Activated effector memory CD4-positive, alpha-beta T cell treated with anti-CD3 and anti-CD28 coated beads, Interleukin-2, amount 50 U/mL, for 16 hours (primary cell): Measurements from ENCODE around the gene SLC11A2.
"Not testable (repeated sequence)": the region's sequence is repeated elsewhere in the genome, so short reads cannot be mapped to it uniquely, and the experiment has no call there.

Experiments used
- DNase-seq: peaks from one replicate; pipeline ENCODE4 v3.0.0-alpha.2; 2020

SLC11A2 gene

DNA sequence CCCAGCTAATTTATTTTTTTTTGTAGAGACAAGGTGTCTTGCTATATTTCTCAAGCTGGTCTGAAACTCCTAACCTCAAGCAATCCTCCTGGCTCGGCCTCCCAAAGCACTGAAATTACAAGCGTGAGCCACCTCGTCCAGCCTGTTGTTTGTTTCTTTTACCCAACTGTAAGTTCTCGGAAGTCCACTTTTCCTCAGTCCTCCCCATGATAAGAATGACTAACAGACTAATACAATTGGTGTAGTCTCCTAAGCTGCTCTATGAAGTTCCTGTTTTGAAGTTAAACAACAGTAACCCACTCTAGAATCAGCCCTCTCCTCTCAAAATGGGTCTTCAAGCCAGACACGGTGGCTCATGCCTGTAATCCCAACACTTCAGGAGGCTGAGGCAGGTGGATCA, 37.3 kb downstream of the SLC11A2 start:
- DNase-seq = no peak

DNA sequence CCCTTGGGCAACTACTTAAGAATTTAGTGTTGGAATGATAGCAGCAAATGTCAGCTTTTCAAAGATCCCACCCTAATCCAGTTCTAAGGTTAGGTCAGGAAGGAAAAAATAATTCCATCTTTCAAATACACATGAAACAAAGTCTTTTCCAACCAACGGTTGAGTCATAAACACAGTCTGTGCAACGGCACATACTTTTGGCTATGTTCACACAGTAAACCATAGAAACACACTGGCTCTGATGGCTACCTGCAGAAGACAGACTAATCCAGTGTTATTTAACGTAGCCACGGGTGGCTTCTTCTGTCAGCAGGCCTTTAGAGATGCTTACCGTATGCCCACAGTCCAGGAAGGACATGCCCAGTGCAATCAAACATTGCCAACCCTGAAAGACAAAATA, 38.1 kb downstream of the SLC11A2 start:
- no peak for DNase-seq

DNA sequence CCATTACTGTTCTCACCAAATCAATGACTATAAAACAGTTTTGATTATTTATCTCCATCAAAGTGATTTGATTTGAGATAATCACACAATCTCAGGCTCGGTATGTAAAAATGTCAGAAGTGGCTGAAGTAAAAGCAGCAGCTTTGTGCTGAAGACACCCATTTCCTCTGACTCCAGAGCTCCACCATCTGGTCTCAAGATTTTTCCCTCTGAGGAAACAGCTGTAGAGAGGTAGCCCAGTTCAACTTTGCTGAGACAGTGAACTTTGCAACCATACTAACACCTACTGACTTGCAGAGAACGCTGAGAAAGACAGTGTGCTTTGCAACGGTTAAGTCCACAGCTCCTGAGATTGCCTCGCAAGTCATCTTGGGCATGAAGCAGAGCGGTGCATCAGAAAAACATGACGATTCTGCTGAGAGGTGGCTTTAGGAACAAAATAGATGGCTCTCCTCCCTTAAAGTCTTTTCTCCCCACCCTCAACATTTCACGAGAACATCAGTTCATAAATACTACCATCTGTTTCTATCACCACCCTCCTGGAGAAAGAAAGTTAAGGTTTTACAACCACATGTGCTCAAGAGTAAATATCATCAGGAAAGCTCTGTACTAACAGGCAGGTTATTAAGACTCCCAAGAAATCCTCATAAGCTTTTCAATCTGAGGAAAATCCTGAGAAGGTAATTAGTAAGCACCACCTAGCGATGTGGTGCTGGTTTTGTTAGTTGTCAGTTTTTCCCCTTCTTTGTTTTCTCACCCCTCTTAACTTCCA, 39.0 kb downstream of the SLC11A2 start:
- no peak for DNase-seq

DNA sequence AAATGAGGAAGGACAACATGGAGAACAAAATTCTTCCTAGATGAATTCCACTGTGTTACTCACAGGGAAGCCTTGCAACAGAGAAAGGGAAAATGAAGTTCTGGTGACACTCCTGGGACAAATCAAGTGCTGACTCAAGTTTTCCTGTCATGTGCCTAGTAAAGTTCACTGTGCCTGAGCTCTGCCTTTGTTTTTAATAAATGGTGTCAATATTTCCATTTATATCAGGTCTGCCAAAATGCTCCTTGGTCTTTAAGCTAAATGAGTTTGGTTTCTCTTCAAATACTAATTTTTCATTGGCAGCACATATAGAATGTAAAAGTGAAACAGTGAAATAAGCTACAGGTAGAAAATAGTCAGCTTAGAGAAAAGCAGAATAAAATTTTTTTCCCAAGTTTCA, 40.9 kb downstream of the SLC11A2 start:
- no peak for DNase-seq

DNA sequence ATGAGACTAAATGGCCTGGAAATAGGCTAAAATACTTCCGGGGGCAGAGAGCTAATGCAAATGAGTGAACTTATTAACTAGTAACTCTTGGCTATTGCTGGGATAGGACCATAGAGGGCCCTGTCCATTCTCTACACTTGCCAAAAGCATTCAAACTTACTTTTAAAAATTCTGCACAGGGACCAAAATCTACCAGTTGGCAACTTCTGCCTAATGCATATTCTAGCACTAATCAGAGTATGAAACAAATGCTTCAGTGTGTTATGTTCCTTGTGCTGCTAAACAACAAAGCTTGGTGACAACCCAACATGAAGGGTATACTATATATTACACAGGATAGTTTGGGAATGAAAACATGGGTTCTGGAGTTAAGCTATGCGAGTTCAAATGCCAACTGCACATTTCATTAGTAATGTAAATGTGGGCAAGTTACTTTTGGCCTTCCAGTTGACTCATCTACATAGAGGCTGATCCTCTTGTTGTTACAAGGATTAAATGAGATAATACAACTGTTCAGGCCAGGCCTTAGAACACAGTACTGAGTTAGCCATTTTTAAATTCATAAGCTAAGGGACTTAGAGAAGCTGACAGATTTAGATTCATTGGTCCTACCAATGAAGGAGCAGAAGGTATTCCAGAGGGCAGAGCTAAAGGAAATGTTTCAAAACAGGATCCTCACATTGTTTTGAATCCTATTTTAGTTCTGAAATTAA, 41.4 kb downstream of the SLC11A2 start:
- DNase-seq = no peak

DNA sequence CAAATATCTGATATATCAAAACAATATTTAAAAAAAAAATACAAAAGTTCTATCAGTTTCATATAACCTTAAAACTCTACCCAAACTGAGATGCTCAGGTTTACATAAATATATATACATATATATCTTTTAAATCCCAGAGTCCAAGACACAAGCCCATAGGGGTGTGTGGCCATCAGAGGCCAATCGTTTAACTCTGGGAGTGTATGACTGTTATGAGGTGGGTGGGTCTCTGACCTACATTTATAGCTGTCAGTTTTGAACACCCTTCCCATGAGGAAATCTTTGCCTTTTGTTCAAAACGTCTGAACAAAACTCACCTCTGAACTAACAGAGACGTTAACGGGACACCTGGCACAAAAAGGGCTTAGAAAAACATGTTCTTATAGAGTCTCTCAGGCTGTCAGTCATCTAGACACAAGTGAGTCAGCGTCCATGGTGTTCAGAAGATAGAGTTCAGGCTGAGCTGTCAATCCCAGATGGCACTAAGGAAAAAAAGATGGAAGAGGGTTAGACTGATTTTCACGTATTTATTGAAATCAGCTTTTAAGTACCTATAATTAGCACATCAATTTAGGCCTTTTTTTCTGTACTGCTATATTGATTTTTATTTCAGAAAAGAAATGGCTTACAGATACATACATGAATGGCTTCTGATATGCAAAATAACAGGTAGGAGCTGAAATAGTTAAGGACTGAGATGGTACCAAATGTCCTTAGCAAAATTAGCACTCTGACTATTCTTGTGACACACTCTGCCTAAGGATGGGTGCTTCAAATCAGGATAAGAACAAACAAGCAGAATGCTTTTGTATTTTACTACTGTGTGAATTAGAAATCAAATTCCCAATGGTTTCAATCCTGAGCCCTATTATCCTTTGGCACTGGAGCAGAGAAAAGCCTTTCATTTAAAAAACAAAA, 44.6 kb downstream of the SLC11A2 start:
- no peak for DNase-seq

DNA sequence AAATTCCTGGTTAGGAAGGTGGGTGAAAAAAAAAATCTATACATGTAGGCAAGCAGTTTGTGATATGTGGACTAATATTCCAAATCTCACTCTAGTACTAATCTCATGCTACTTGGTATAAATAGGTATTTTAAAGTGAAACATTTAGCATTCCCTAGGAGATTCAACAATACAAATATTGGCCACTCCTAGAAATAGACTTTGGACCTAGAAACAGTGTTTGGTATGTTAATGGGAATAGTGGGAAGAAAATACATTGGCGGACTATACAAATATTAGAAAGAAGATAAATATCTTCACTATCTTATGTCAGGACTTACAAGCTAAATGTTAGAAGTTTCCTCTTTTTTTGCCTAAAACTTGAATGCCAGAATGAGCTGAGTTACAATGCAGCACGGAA, 45.6 kb downstream of the SLC11A2 start:
- no peak for DNase-seq

DNA sequence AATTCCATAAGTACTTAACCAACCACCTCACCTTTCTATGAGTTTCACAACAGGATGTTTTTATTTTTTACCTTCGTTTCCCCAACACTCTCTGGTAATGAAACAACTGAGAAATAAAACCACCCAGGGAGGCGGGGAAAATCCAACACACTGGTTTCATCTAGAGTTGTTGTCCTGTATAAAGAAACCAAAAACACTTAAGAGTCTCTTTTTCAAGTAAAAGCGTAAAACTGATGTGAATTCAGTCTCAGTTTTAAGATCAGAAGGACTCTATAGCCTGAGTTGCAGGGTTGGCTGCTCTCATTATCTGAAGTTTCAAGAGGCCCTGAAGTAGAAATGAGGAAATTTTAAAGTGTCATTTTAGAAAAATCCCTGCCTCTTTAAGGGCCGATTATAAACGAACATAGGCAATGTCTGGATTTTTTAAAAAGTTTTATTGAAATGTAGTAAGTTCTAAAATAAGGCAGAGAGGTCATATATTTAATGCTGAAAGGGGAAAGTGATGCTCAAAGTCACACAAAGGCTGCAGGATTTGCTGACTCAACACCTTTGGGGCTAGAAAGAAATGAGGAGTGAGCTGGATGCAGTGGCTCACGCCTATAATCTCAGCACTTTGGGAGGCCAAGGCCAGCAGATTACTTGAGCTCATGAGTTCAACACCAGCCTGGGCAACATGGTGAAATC, 46.7 kb downstream of the SLC11A2 start:
- DNase-seq = peak; percentile 70

DNA sequence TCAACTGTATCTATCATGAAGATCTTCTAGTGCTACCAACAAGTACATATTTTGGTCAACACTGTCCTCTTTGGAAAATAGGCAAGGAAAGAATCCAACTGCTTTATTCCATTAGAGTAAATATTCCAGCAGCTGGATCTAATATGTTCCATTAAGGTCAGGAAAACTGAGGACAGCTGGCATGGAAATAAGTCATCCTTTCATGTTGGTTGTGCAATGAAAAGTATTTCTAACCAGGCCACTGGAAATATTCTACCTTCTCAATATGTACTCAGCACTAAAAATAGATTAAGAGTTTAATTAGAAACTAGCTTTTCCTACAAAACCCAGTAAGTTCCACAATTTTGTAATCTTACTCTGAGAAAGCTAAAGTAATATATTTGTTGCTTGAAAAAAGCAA, 54.2 kb downstream of the SLC11A2 start:
- no peak for DNase-seq

DNA sequence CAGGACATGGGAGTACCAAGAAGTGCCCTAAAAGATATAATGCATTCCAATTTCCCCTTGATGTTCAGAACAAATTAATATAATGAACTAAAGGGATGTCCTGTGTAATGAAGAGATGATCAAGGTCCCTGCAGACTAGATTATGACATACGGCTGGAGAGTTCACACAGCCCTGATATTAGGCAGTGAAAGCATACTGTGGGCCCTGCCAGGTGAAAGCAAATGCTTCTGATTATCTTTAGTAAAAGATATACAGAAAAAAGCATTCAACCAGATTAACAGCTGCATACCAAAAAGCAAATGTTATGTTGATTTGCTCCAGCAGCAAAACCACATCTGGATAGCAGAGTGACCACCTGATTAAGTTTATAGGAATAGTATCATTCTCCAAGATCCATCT, 61.8 kb downstream of the SLC11A2 start:
- DNase-seq = no peak

DNA sequence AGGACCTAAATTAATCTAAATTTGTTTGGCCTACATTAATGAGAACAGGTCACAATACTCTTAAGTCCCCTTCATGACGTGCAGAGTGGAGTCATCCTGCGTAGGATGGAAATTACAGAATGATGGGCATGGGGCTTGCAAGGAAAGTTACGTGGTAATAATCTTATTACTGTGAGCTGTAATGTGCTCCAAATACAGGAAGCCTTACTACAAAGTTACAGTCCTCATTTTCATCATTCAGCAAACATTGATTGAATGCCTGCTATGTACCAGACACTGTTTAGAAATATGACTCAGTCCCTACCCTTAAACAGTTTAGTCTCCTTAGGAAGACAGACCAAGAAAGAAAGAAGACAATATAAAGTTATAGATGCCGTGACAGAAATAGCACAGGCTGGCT, 64.5 kb downstream of the SLC11A2 start:
- no peak for DNase-seq

DNA sequence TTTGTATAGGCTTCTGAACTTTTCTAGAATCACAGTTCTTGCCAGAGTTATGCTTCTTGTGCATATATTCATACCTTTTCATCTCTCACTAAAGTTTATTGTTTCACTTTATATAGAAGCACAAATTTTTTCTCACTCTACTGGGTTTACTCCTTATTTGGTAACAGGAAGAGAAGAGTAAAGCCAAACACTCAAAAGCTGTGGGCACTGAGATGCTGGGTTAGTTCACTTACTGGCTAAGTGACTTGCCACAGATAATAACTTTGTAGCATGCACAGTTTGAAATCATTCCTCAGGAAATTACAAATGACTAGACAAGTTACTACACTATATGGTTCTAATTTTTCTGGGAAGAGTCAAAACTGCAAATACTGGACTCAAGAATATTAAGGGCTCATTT, 66.1 kb downstream of the SLC11A2 start:
- DNase-seq = no peak

DNA sequence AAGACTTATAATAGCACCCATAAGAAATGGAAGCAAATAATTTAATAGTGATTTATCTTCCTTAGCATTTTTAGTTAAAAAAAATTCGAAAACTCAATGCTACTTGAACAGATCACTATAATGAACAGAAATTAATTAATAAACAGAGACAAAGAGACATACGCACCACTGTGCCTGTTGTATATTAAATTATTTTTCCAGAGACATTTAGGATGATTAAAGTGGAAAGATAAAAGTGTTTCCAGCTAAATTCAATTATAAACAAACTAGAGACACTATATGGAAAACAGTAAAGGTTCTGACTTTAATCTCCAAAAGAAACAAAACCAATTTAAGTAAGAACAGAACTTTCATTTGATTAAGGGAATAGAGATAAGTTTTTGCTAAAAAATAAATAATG, 70.5 kb downstream of the SLC11A2 start:
- DNase-seq = no peak

DNA sequence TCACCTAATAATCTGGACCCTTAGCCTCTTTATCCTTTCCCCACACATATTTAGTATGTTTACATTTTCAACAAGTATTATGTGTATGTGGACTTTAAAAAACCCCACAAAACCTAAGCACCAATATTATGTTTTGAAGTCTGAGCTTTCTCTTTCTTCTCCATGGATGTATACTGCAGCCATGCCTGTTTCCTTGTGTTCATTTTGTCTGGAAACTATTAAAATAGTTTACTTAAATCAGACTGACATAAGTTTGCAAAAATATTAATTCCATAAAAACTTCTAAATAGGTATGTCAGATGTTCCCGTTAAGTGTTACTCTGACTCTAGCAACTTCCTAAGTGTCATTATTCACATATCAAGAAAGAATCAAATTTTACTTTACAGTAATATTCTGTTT, 70.9 kb downstream of the SLC11A2 start:
- no peak for DNase-seq

DNA sequence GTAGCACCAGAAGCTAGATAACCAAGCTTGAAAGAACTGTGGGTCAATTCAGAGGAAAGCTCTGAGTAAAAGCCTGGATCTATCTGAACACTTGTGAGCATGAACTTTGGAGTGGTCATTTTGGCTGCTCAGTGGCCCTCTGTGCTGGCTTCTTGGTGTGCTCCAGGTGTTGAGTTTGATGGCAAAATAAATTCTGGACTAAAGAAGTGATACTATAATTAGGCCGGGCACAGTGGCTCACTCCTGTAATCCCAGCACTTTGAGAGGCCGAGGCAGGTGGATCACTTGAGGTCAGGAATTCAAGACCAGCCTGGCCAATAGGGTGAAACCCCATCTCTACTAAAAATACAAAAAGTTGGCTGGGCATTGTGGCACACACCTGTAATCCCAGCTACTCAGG, 71.4 kb downstream of the SLC11A2 start:
- DNase-seq = not testable (repeated sequence)

DNA sequence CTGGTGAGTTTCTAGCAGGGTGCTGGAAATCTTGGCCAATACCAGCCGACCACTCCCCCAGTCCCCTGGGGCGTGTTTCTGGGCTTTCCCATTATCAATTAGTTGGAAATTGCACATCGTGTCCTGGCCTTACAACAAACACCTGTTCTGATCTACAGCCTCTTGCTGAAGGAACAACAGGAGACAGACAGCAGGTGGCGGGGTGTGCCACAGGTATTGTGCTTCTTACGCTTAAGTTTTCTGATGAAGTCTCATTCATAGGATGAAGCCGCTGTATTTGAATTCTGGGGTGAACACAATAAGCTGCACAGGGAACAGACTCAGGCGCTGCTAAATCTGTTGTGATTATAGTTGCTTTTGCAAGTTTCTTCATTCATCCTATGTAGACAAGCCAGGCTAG, 73.1 kb downstream of the SLC11A2 start:
- DNase-seq = no peak

DNA sequence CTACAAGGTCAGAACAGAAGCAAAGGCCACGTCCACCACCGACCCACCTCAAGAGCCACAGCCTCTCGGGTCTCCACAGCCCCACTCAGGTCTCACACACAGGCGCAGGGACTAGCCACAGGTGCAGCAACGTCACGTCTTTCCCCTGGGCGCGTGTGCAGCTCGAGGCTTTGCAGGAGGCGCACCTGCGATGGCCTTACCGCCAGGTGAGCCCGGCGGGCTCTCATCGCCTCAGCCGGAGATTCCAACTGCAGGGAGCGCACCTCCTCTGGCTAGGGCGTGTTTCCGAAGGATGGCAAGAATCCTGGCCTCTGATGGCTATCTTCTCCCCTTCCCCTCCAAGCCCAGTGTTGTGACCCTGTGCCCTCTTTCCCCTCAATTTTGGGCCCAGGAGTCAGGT, 73.7 kb downstream of the SLC11A2 start, which contains the start of gene HIGD1C:
HIGD1C (plus strand) TSS at position 35 of the 400 bp plus-strand sequence. CDS start 1,455 bp downstream, outside the sequence.
- no peak for DNase-seq

DNA sequence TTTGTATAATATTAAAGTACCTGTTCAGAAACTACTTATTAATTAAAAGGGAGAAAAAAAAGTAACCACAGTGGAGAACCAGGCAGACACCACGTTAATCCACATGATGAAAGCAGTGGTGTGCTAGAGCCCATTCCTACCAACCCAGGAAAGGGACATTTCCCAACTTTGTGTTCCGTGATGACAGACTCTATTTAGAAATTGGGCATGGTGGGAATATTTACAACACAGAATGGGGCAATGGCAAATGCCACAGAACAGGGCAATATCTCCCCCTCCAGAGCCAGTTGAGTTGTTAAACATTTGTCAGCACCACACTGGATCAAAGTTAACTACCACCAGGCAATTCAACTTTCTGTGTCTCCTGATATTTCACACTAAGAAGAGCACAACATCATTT, 75.1 kb downstream of the SLC11A2 start:
- DNase-seq = no peak

DNA sequence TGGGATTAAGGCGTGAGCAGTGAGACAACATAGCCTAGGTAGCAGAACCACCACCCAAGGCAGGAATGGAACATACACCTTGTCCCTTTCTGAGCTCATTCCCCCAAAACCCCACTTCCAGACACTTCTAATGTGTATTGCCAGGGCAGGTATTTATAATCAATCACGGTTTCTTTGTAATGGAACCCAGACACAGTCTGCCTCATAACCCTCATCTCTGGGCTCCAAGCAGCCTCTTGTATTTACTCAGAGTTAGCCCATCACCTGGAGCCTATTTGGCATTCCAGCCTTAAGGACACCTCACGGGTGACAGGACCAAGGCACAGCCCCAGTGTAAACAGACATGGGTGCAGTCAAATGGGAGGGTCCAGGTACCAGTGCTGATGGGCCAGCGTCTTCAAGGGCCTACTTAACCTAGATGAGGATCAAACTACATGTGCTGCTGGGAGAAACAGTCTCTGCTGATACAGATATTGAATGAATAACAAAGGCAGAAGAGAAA, 76.3 kb downstream of the SLC11A2 start:
- DNase-seq = no peak

DNA sequence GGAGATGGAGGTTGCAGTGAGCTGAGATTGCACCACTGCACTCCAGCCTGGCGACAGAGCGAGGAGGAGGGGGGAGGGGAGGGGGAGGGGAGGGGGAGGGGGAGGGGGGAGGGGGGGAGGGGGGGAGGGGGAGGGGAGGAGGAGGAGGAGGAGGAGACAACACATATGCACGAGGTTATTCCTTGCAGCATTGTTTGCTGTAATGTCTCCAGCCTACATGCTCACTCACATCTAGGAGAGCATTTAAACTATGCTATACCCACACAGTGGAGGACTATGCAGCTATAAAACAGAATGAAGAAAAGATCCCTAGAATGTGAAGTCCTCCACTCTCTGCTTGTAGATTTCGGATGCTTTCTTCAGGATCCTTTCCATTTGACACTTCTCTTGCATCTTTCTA, 77.4 kb downstream of the SLC11A2 start:
- no peak for DNase-seq

DNA sequence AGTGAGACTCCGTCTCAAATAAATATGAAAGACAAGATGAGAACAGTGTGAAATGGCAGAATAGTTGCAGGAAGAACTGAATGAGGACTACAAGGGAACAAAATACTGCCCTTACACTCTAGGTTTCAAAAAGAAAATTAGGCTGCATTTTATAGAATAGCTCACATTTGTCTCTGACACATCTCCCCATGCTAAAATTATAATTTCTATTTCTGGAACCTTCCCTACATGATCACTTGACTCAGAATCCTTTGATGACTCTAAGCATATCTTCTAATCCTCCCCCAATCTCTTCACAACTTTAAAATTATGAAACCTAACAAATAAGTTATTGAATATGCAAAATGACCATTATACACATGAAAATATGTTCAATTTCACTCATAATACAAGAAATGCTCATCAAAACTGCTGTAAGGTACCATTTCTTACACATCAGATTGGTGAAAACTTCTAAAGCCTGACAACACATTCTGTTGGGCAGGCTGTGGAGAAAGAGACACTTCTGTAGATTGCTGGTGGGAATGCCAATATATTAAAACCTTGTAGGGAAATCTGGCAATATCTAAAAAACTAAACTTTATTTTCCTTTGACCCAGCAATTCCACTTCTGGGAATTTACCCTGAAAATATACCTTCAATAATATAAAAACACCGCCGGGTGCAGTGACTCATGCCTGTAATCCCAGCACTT, 78.1 kb downstream of the SLC11A2 start:
- no peak for DNase-seq

DNA sequence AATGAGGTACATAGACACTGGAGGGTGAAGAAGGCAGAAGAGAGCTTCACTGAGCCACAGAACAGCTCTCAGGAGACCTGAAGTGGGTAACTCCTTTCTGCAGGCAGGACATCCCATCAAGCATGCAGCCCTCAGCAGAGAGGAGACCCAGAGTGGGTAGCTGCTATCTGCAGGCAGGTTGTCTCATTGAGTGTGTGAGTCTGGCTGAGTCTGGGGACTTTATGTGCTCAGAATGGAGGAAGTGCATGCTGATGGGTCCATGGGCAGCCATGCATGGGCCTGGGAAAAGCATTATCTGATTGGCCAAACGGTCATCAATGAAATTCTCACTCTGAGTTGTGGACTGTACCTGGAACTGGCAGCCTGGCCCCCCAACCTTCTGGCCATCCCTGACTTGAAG, 88.5 kb downstream of the SLC11A2 start:
- DNase-seq = no peak
